Stomach smooth muscle (tissue), 2 donors: ENCODE results near the gene UBB.

Source experiments
- H3K27ac ChIP-seq: one replicate; pipeline ENCODE4 v1.7.0; 2013; ENCODE audit warnings: mild to moderate bottlenecking, low read length, inconsistent platforms
- H3K27me3 ChIP-seq, 2 donors: one replicate each; pipeline ENCODE4 v1.7.0; 2013; ENCODE audit warnings: low read length in 2 of 2; ENCODE audit not compliant: insufficient read depth in 2 of 2, control insufficient read depth in 1 of 2
- H3K36me3 ChIP-seq, 2 donors: one replicate each; pipeline ENCODE4 v1.7.0; 2013; ENCODE audit warnings: low read length in 2 of 2; ENCODE audit not compliant: control insufficient read depth in 2 of 2, insufficient read depth in 2 of 2
- H3K4me1 ChIP-seq: one replicate; pipeline ENCODE4 v1.7.0; 2013; ENCODE audit warnings: low read length; ENCODE audit not compliant: control insufficient read depth, insufficient read depth
- H3K4me3 ChIP-seq, 2 donors: one replicate each; pipeline ENCODE4 v1.7.0; 2013; ENCODE audit warnings: low read length in 2 of 2
- H3K9ac ChIP-seq, 2 donors: one replicate each; pipeline ENCODE4 v1.7.0; 2013; ENCODE audit warnings: low read length in 2 of 2, mild to moderate bottlenecking in 1 of 2
- H3K9me3 ChIP-seq, 2 donors: one replicate each; pipeline ENCODE4 v1.7.0; 2013; ENCODE audit warnings: low read length in 2 of 2; ENCODE audit not compliant: control insufficient read depth in 2 of 2
- donor health status: healthy.
- donor health status: Pancreatic carcinoma.

The UBB gene

DNA sequence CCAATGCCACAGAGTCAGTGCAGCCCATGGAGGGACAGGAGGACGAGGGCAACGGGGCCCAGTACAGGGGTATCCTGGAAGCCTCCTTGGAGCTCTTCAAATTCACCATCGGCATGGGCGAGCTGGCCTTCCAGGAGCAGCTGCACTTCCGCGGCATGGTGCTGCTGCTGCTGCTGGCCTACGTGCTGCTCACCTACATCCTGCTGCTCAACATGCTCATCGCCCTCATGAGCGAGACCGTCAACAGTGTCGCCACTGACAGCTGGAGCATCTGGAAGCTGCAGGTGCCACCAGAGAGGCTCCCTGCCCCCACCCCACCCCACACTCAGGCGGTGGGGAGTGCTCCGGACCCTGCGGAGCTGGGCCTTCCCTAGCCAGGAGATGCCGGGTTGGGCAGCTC, 51.1 kb downstream of the UBB start:
- H3K36me3 ChIP-seq: no peaks in the 10 kb centered on the region

More for the DNA sequence above, 51.1 kb downstream of the UBB start:
- no peak overlapping the region for H3K4me3 ChIP-seq
- no peaks in the 10 kb centered on the region for H3K9me3 ChIP-seq
- no peaks in the 10 kb centered on the region for H3K4me1 ChIP-seq
- no peak overlapping the region for H3K9ac ChIP-seq
- H3K27ac ChIP-seq: no peak overlapping the region
- H3K27me3 ChIP-seq: no peaks in the 10 kb centered on the region
